ENCODE data around the gene FAM161A. TPM values are rescaled to one million over a fixed set of nuclear protein-coding genes. Genes with fewer than 3 reads are reported as not detected.

The FAM161A gene
- total RNA-seq, 1 donor from 2014 or later, result 23.7 TPM

DNA sequence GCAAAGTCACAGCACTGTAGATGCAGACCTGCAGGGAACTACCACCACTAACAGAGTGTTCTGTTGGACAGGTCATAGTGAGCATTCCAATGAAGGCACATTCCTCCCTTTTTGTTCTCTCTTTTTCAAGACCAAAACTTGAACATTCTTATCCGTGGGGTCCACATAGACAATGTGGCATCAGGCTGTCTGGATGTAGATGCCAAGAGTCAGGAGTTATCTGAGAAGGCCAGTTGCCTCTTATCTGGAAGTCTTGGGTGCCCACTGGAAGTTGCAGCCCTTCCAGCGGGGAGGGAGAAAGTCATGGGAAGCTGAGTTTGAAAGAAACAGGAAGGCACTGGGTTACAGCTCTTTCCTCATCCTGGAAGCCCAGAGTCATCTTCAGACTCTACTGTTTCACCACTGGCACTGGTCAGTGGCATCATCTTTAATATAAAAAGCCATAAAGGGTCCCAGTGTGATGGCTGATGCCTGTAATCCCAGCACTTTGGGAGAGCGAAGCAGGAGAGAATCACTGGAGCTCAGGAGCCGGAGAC is 61.4 kb downstream of the FAM161A start:
- H3K36me3 Mint-ChIP-seq (ENCODE audit: insufficient read depth), result no peaks in the 10 kb centered on the region

DNA sequence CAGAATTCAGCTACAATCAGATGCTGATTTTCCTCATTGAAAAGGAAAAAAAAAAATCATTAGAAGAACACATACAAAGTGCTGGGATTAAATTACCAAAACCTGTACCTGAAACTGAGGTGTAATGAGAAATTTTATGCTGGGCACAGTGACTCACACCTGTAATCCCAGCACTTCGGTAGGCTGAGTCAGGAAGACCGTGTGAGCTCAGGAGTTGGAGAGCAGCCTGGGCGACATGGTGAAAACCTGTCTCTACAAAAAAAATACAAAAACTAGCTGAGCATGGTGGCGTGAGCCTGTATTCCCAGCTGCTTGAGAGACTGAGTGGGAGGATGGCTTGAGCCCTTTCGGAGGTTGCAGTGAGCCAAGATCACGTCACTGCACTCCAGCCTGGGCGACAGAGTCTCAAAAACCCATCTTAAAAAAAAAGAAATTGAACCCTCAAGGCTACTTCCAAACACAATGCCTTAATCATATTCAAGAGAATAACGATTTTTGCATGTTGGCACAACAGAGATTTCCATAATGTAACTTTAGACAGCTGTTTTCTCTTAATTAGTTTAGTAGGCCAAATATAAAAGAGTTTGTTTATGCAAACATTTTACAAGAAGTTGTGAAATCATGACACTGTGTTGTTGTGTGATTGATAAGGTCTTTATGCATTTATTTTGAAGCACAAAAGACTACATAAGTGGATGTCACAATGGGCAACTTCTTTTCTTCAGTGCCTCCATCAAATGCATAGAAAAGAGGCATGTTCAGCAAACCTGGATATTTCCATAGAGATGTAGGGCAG is 63.9 kb downstream of the FAM161A start:
- no peak for DNase-seq (ENCODE audit: low spot score, unreplicated experiment)
- Mint-ChIP-seq H3K36me3 (ENCODE audit: insufficient read depth) (no peaks in the 10 kb centered on the region), H3K27ac (no peak overlapping the region), H3K27me3 (peaks cover 16% of the 10 kb centered on the region), H3K4me3 (ENCODE audit: low read depth) (no peak overlapping the region), H3K4me1 (ENCODE audit: low read depth) (no peaks in the 10 kb centered on the region), H3K9me3 (ENCODE audit: low read depth) (no peaks in the 10 kb centered on the region)
- TF ChIP-seq, protein P1, sequence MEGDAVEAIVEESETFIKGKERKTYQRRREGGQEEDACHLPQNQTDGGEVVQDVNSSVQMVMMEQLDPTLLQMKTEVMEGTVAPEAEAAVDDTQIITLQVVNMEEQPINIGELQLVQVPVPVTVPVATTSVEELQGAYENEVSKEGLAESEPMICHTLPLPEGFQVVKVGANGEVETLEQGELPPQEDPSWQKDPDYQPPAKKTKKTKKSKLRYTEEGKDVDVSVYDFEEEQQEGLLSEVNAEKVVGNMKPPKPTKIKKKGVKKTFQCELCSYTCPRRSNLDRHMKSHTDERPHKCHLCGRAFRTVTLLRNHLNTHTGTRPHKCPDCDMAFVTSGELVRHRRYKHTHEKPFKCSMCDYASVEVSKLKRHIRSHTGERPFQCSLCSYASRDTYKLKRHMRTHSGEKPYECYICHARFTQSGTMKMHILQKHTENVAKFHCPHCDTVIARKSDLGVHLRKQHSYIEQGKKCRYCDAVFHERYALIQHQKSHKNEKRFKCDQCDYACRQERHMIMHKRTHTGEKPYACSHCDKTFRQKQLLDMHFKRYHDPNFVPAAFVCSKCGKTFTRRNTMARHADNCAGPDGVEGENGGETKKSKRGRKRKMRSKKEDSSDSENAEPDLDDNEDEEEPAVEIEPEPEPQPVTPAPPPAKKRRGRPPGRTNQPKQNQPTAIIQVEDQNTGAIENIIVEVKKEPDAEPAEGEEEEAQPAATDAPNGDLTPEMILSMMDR (IDR thresholded peaks at IDR 0.05; ENCODE audit: unreplicated experiment), result no peak

More for the DNA sequence above, 61.4 kb downstream of the FAM161A start:
- H3K4me3 Mint-ChIP-seq (ENCODE audit: low read depth), result no peak overlapping the region
- no peak overlapping the region for H3K27ac Mint-ChIP-seq
- DNase-seq (ENCODE audit: low spot score, unreplicated experiment), result no peak
- peaks cover 18% of the 10 kb centered on the region for H3K27me3 Mint-ChIP-seq
- TF ChIP-seq, protein P1 (IDR thresholded peaks at IDR 0.05; ENCODE audit: unreplicated experiment), result no peak
- no peaks in the 10 kb centered on the region for H3K9me3 Mint-ChIP-seq (ENCODE audit: low read depth)
- no peaks in the 10 kb centered on the region for H3K4me1 Mint-ChIP-seq (ENCODE audit: low read depth)

DNA sequence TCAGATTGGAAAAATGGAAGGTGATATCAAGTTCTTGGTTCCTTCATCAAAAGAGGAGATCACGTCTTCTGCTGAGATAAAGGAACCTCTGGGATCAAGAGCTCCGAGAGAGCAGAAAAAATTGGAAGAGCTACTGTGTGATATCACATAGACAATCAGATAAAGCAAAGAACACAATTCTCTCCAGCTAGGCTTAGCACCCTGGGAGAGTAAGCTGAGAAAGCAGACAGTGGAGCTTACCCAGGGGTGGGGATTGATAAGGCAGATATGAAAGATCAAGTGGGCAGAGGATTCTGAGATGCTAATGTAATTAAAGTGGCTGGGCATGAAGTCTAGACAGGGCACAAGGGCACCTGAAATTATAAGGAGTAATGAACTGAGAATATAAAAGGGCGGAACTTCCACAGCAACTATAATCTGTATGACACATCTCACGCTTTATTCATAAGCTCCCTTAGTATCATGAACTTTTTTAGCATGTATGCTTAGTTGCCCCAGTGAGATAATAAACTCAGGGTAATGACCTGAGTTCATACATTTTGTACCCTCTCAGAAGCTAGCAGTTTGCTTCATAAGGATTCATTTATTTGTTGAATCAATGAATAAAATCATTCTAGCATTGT is 65.8 kb downstream of the FAM161A start:
- Mint-ChIP-seq H3K27me3 (peaks cover 5% of the 10 kb centered on the region), H3K4me3 (ENCODE audit: low read depth) (no peak overlapping the region), H3K27ac (no peak overlapping the region), H3K4me1 (ENCODE audit: low read depth) (peaks cover under 1% of the 10 kb centered on the region), H3K36me3 (ENCODE audit: insufficient read depth) (no peaks in the 10 kb centered on the region), H3K9me3 (ENCODE audit: low read depth) (no peaks in the 10 kb centered on the region)
- TF ChIP-seq, protein P1 (IDR thresholded peaks at IDR 0.05; ENCODE audit: unreplicated experiment), result no peak
- DNase-seq (ENCODE audit: low spot score, unreplicated experiment), result no peak

DNA sequence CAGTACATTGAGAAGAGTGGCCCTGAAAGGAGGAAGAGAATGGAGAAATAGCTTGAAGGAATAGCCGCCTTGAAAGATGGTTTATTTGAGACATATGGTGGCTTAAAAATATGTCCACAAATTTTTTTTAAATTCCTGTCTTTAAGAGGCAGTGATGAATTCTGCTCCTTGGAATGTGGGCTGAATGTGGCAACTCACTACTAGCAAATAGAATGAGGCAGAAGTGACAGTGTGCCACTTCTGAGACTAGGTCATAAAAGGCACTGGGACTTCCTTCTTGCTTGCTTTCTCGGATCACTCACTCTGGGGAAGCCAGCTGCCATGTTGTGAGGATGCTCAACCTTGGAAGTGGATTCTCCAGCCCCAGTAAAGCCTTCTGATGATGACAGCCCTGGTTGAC is 67.0 kb downstream of the FAM161A start:
- DNase-seq (ENCODE audit: low spot score, unreplicated experiment), result no peak
- Mint-ChIP-seq H3K27ac (no peak overlapping the region), H3K27me3 (peaks cover 5% of the 10 kb centered on the region), H3K4me3 (ENCODE audit: low read depth) (no peak overlapping the region), H3K36me3 (ENCODE audit: insufficient read depth) (no peaks in the 10 kb centered on the region), H3K9me3 (ENCODE audit: low read depth) (peaks cover 1% of the 10 kb centered on the region), H3K4me1 (ENCODE audit: low read depth) (peaks cover 2% of the 10 kb centered on the region)
- TF ChIP-seq, protein P1 (IDR thresholded peaks at IDR 0.05; ENCODE audit: unreplicated experiment), result no peak

DNA sequence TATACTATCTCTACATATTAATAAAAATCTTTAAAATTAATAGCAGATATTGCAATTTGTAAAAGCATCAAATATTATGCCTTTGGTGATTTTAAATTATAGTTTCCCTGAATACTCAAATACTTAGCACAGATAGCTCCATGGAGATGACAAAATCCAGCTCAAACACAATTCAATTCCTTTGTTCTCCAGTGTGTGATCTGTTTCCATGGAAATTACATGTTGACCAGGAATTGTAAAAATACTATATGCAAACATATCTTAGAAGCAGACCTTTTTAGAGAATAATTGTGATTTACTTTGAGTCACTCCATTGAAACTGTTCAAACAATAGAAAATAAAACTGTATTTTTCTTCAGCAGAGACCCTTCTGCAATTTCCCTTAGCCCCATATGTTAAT is 68.3 kb downstream of the FAM161A start:
- Mint-ChIP-seq H3K27me3 (peaks cover 5% of the 10 kb centered on the region), H3K36me3 (ENCODE audit: insufficient read depth) (no peaks in the 10 kb centered on the region), H3K4me1 (ENCODE audit: low read depth) (peaks cover 2% of the 10 kb centered on the region), H3K4me3 (ENCODE audit: low read depth) (no peak overlapping the region), H3K9me3 (ENCODE audit: low read depth) (peaks cover 4% of the 10 kb centered on the region), H3K27ac (no peak overlapping the region)
- no peak for DNase-seq (ENCODE audit: low spot score, unreplicated experiment)
- TF ChIP-seq, protein P1 (IDR thresholded peaks at IDR 0.05; ENCODE audit: unreplicated experiment), result no peak
